Upper lobe of left lung (tissue), 6 donors: ENCODE data around the gene APOA5. TPM values are rescaled to one million over a fixed set of nuclear protein-coding genes. Genes with fewer than 3 reads are reported as not detected.

Experiments
- ATAC-seq, 2 donors: fragments of 200-7000 bp; cut with Tn5 transposase; one replicate each; pipeline ENCODE4 v1.9.1; 2022; ENCODE audit warnings: mild to moderate bottlenecking in 2 of 2, moderate library complexity in 2 of 2; ENCODE audit not compliant: low FRiP score in 2 of 2
- DNase-seq, 2 donors: peaks; one replicate each; pipeline ENCODE4 v3.0.0-alpha.2; 2019 to 2020
- H3K27ac ChIP-seq, 4 donors: fragments of 200-600 bp; sonication (generic); one replicate each; pipeline ENCODE4 v1.5.1; 2016 to 2019
- H3K27me3 ChIP-seq, 4 donors: fragments of 200-600 bp; sonication (generic); one replicate each; pipeline ENCODE4 v1.5.1; 2017 to 2019
- H3K36me3 ChIP-seq, 4 donors: fragments of 200-600 bp; sonication (generic); one replicate each; pipeline ENCODE4 v1.5.1; 2016 to 2019
- H3K4me1 ChIP-seq, 4 donors: fragments of 200-600 bp; sonication (generic); one replicate each; pipeline ENCODE4 v1.5.1; 2018 to 2019
- H3K4me3 ChIP-seq, 4 donors: fragments of 200-600 bp; sonication (generic); one replicate each; pipeline ENCODE4 v1.5.1; 2017 to 2019; ENCODE audit warnings: mild to moderate bottlenecking in 2 of 4, moderate library complexity in 1 of 4
- H3K9me3 ChIP-seq, 4 donors: fragments of 200-600 bp; sonication (generic); one replicate each; pipeline ENCODE4 v1.5.1; 2018 to 2019
- EP300 ChIP-seq, 4 donors: sonication (generic); formaldehyde crosslinking; IDR thresholded peaks; one replicate each; pipeline ENCODE4 v1.5.1; 2017; ENCODE audit warnings: antibody characterized with exemption in 4 of 4, control low read depth in 2 of 4
- POLR2A ChIP-seq, 4 donors: fragments of 450-650 bp; IDR thresholded peaks; one replicate each; pipeline ENCODE4 v1.5.1; 2016 to 2017; ENCODE audit warnings: antibody characterized with exemption in 4 of 4, mild to moderate bottlenecking in 2 of 4
- POLR2AphosphoS5 ChIP-seq, 2 donors: sonication (generic); formaldehyde crosslinking; IDR thresholded peaks; one replicate each; pipeline ENCODE4 v1.5.1; 2017; ENCODE audit warnings: antibody characterized with exemption in 2 of 2
- WGBS, 2 donors: methylation state at CpG; one replicate each; pipeline ENCODE4 v1.1.5; 2017 to 2018; 5-methylcytosine and 5-hydroxymethylcytosine counted together
- total RNA-seq, 6 donors: library from RNA; depleted of rRNA in 4 of 6; stranded (reverse); fragments of >200 nt in 4 of 6; gene quantifications; one replicate each; pipeline versions ENCODE4 v1.1.0 to v1.2.1, GENCODE V29; 2016 to 2021
- TF ChIP-seq, protein P1 (sequence below), 6 experiments: fragments of 450-650 bp in 4 of 6; fragments of 200-600 bp in 2 of 6; sonication (generic) in 2 of 6; IDR thresholded peaks; one replicate each; pipeline ENCODE4 v1.5.1; 2016 to 2019; ENCODE audit warnings: antibody characterized with exemption in 6 of 6
- donor health status: DM: no; HTN: no; CAD: no; lungs with moderate emphysema.
- donor health status: DM: no; HTN: yes; CAD: no; lungs with severe emphysema.

Gene APOA5
- total RNA-seq, 6 donors from 2014 or later: 0.20 to 0.57 TPM; not detected in 4

- H3K9me3 ChIP-seq: no peaks in the 10 kb centered on the region
- H3K36me3 ChIP-seq: peaks cover 16 to 51% (median 29%) of the 10 kb centered on the region in 4 donors
- H3K27me3 ChIP-seq: no peaks in the 10 kb centered on the region
- H3K27ac ChIP-seq: no peak overlapping the region
- no peak for TF ChIP-seq POLR2AphosphoS5 (IDR thresholded peaks at IDR 0.05)
- no peak for TF ChIP-seq POLR2A (IDR thresholded peaks at IDR 0.05)
- no peak for TF ChIP-seq EP300 (IDR thresholded peaks at IDR 0.05)
- TF ChIP-seq, protein P1, sequence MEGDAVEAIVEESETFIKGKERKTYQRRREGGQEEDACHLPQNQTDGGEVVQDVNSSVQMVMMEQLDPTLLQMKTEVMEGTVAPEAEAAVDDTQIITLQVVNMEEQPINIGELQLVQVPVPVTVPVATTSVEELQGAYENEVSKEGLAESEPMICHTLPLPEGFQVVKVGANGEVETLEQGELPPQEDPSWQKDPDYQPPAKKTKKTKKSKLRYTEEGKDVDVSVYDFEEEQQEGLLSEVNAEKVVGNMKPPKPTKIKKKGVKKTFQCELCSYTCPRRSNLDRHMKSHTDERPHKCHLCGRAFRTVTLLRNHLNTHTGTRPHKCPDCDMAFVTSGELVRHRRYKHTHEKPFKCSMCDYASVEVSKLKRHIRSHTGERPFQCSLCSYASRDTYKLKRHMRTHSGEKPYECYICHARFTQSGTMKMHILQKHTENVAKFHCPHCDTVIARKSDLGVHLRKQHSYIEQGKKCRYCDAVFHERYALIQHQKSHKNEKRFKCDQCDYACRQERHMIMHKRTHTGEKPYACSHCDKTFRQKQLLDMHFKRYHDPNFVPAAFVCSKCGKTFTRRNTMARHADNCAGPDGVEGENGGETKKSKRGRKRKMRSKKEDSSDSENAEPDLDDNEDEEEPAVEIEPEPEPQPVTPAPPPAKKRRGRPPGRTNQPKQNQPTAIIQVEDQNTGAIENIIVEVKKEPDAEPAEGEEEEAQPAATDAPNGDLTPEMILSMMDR (IDR thresholded peaks at IDR 0.05): no peak
- no peak for ATAC-seq
- peaks cover 4 to 15% (median 10%) of the 10 kb centered on the region in 4 donors for H3K4me1 ChIP-seq
- H3K4me3 ChIP-seq: no peak overlapping the region
- DNase-seq: no peak
Measured at GRCh38 chr11:116776522-116776984, 15.1 kb downstream of the APOA5 start.

DNA sequence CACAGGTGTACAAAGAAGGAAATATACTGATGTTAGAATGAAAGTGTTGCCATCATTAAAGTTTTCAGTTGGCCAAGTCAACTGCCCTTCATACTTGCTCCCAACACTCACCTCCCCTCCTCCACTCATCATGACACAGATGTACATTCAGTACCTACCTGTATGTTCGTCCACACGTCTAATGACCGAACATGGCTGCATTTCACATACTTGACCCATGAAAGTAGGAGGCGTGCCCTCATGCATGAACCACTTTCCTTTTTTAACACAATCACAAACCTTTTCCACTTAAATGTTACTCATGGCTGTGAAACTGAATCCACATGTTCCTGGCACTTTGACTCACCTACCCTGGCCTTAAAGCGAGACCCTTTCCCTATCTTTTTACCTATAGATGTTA lies 15.7 kb downstream of the APOA5 start:
- ATAC-seq: no peak
- Histone ChIP-seq H3K27ac (no peak overlapping the region), H3K27me3 (no peaks in the 10 kb centered on the region), H3K36me3 (peaks cover 16 to 45% (median 24%) of the 10 kb centered on the region in 4 donors), H3K4me3 (no peak overlapping the region), H3K4me1 (peaks cover 9 to 21% (median 16%) of the 10 kb centered on the region in 4 donors), H3K9me3 (no peaks in the 10 kb centered on the region)
- WGBS, 2 donors: 83 to 85% methylated on average over 5 of the region's 5 CpGs
- no peak for TF ChIP-seq POLR2AphosphoS5 (IDR thresholded peaks at IDR 0.05)
- DNase-seq: no peak

DNA sequence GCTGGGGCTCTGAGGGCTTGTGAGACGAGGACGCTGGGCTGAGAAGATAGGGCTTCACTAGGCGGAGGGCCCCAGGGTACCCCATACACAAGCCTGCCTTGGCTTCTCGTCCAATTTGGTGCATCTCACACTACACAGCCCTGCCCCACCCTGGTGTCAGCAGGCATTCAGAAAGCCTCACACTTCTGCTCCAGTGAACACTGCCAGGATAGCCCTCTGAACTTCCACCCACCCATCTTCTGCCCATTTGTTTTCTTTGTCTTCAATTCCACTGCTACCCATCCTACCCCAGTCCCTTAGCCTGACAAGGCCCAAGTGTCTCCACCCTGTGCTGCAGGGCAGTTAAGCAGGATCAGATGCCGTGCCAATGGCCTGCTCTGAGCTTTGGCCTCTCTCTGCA lies 17.0 kb downstream of the APOA5 start:
- TF ChIP-seq POLR2AphosphoS5 (IDR thresholded peaks at IDR 0.05) (no peak), EP300 (IDR thresholded peaks at IDR 0.05) (no peak), POLR2A (IDR thresholded peaks at IDR 0.05) (no peak)
- TF ChIP-seq, protein P1 (IDR thresholded peaks at IDR 0.05): no peak
- 92 to 95% methylated on average over 5 of the region's 5 CpGs for WGBS, 2 donors
- no peaks in the 10 kb centered on the region for H3K27me3 ChIP-seq
- no peak overlapping the region for H3K4me3 ChIP-seq
- DNase-seq (no peak), ATAC-seq (no peak)
- H3K36me3 ChIP-seq: peaks cover 16 to 35% (median 18%) of the 10 kb centered on the region in 4 donors
- H3K9me3 ChIP-seq: no peaks in the 10 kb centered on the region
- H3K4me1 ChIP-seq: peaks cover 14 to 29% (median 19%) of the 10 kb centered on the region in 4 donors
- H3K27ac ChIP-seq: no peak overlapping the region

DNA sequence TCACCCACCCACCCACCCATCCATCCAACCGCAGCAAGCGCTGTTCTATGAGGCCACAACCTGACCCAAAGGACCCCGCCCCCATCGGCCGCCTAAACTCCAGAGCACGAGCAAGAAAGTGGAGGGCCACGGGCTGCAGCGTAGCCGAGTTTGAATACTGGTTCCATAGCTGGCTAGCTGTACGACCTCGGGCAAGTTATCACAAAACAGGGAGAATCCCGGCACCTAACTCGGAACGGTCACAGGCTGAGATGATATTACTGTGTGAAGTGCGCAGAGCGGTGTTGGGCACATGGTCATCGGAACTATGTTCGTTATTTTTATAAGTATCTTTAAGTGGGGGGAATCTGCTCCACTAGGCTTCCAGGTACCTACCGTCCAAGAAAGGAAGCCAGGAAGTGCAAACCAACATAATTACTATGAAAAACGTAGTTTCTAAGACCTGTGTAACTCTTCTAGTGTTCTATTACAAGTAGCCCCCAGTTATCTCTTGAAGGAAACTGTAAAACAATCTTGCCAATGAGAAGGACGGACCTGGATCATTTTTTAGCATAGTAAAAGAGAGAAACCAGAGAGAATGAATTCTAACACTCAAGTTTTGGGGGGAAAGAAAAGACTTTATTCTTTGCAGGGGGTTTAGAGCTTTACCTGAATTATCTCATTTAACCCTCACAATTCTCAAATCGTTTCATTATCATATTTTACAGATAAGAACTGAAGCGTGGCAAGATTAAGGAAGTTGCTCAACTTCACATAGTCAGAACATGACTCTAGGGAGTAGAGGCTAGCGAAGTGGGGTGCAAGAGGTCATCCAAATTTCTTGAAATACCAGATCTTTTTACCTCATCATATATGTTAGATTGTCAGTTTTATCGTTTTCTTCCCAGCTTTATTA lies 18.2 kb downstream of the APOA5 start:
- peak overlapping the region; percentile 75 to 92 (median 80) for H3K4me3 ChIP-seq
- DNase-seq: no peak
- H3K4me1 ChIP-seq: peaks cover 14 to 29% (median 19%) of the 10 kb centered on the region in 4 donors
- peak; percentile 16 to 78 for ATAC-seq
- peak overlapping the region; percentile 88 to 98 (median 94) for H3K27ac ChIP-seq
- H3K27me3 ChIP-seq: no peaks in the 10 kb centered on the region
- 3 to 8% methylated on average over 15 to 24 of the region's 25 CpGs for whole genome bisulfite sequencing, 2 donors
- H3K36me3 ChIP-seq: peaks cover 4 to 35% (median 12%) of the 10 kb centered on the region in 4 donors
- TF ChIP-seq EP300 (IDR thresholded peaks at IDR 0.05): no peak
- TF ChIP-seq POLR2A (IDR thresholded peaks at IDR 0.05): no peak
- TF ChIP-seq POLR2AphosphoS5 (IDR thresholded peaks at IDR 0.05): no peak
- TF ChIP-seq, protein P1 (IDR thresholded peaks at IDR 0.05): no peak
- H3K9me3 ChIP-seq: no peaks in the 10 kb centered on the region

GRCh38 chr11:116772443-116773202 lies 19.1 kb downstream of the APOA5 start, which contains the start of gene BUD13:
BUD13 (minus strand) TSS chr11:116772987; CDS start chr11:116772964, 23 bp downstream.
- Histone ChIP-seq H3K27me3 (no peaks in the 10 kb centered on the region), H3K9me3 (no peaks in the 10 kb centered on the region), H3K4me3 (peak within 1 kb of the TSS; percentile 75 to 92 (median 80)), H3K4me1 (peaks cover 14 to 29% (median 19%) of the 10 kb centered on the region in 4 donors), H3K27ac (peak within 1 kb of the TSS; percentile 88 to 98 (median 94)), H3K36me3 (peaks cover 0 to 33% (median 5%) of the 10 kb centered on the region in 4 donors)
- DNase-seq (peak; percentile 91 to 98), ATAC-seq (peak; percentile 97 to 98)
- TF ChIP-seq POLR2AphosphoS5 (IDR thresholded peaks at IDR 0.05) (peak; percentile 91), EP300 (IDR thresholded peaks at IDR 0.05) (peak in 1 of 4 donors; percentile 70), POLR2A (IDR thresholded peaks at IDR 0.05) (peak in 3 of 4 donors; percentile 58 to 83 (median 61))
- TF ChIP-seq, protein P1 (IDR thresholded peaks at IDR 0.05): peak in 1 of 6 experiments; percentile 31
- 0% methylated on average over 35 to 51 of the region's 73 CpGs for WGBS, 2 donors
